GM19467 (cell line): Measurements from ENCODE around the gene TRIM63.

ENCODE experiments used
- ATAC-seq: cut with Tn5 transposase; IDR thresholded peaks from one replicate; pipeline ENCODE4 v1.9.1; 2021; ENCODE audit warnings: mild to moderate bottlenecking, moderate library complexity; ENCODE audit not compliant: unreplicated experiment

TRIM63 gene

GRCh38 chr1:26019641-26020315 lies 47.7 kb downstream of the TRIM63 start:
- no peak for ATAC-seq

GRCh38 chr1:26017606-26018005 lies 49.8 kb downstream of the TRIM63 start:
- no peak for ATAC-seq

GRCh38 chr1:26016953-26017545 lies 50.4 kb downstream of the TRIM63 start:
- ATAC-seq = no peak

- no peak for ATAC-seq
Measured at GRCh38 chr1:26016258-26016952, 51.0 kb downstream of the TRIM63 start.

GRCh38 chr1:26015358-26015757 lies 52.1 kb downstream of the TRIM63 start:
- ATAC-seq = no peak

- no peak for ATAC-seq
Measured at GRCh38 chr1:26014179-26014578, 53.3 kb downstream of the TRIM63 start.

GRCh38 chr1:26012864-26013263 lies 54.6 kb downstream of the TRIM63 start:
- no peak for ATAC-seq

- no peak for ATAC-seq
Measured at GRCh38 chr1:26010825-26011224, 56.6 kb downstream of the TRIM63 start.

- ATAC-seq = no peak
Measured at GRCh38 chr1:26009796-26010447, 57.5 kb downstream of the TRIM63 start.

GRCh38 chr1:26006710-26007109 lies 60.7 kb downstream of the TRIM63 start:
- ATAC-seq = no peak

- no peak for ATAC-seq
Measured at GRCh38 chr1:26005434-26006105, 61.9 kb downstream of the TRIM63 start.

- ATAC-seq = no peak
Measured at GRCh38 chr1:26003756-26004155, 63.7 kb downstream of the TRIM63 start.

- ATAC-seq = no peak
Measured at GRCh38 chr1:26003262-26003661, 64.2 kb downstream of the TRIM63 start.
